Right ventricle myocardium inferior (tissue), 1 donor: ENCODE results near the gene ITGBL1. TPM values are rescaled to one million over a fixed set of nuclear protein-coding genes. Genes with fewer than 3 reads are reported as not detected.

ENCODE experiments used
- ATAC-seq: fragments of 200-7000 bp; cut with Tn5 transposase; one replicate; pipeline ENCODE4 v1.9.1; 2020; ENCODE audit warnings: mild to moderate bottlenecking, moderate library complexity
- DNase-seq: peaks from one replicate; pipeline ENCODE4 v3.0.0; 2021; ENCODE audit errors: missing footprints
- intact Hi-C: fragments of 100-400 bp; cut with DNase I; formaldehyde crosslinking; loops from one replicate; pipeline ENCODE4 v1.11.0; 2022
- total RNA-seq: library from RNA; stranded (reverse); fragmentation: NEBNext Ultra II Directional; extraction: Animal tissue kit (Norgen Biotek cat#: 25700); gene quantifications from one replicate; pipeline ENCODE4 v1.2.1, GENCODE V29; 2021
- donor health status: DM: no; HTN: yes; CAD: no; lungs with severe emphysema.

Gene ITGBL1
- total RNA-seq, 1 donor from 2014 or later: 8.6 TPM

DNA sequence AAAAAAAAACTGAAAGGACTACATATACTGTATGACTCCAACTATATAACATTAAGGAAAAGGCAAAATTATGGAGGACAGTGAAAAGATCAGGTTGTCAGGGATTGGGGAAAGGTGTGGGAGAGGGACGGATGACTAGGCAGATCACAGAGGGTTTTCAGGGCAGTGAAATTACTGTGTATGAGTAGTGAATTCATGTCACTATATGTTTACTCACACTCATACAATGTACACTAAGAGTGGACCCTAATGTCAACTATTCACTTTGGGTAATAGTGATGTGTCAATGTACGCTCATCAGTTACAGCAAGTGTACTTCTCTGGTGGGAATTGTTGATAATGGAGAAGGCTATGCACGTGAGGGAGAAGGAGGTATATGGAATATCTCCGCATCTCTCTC lies 144.3 kb downstream of the ITGBL1 start:
- DNase-seq (no peak), ATAC-seq (no peak)
- intact Hi-C loops: no loop called here

DNA sequence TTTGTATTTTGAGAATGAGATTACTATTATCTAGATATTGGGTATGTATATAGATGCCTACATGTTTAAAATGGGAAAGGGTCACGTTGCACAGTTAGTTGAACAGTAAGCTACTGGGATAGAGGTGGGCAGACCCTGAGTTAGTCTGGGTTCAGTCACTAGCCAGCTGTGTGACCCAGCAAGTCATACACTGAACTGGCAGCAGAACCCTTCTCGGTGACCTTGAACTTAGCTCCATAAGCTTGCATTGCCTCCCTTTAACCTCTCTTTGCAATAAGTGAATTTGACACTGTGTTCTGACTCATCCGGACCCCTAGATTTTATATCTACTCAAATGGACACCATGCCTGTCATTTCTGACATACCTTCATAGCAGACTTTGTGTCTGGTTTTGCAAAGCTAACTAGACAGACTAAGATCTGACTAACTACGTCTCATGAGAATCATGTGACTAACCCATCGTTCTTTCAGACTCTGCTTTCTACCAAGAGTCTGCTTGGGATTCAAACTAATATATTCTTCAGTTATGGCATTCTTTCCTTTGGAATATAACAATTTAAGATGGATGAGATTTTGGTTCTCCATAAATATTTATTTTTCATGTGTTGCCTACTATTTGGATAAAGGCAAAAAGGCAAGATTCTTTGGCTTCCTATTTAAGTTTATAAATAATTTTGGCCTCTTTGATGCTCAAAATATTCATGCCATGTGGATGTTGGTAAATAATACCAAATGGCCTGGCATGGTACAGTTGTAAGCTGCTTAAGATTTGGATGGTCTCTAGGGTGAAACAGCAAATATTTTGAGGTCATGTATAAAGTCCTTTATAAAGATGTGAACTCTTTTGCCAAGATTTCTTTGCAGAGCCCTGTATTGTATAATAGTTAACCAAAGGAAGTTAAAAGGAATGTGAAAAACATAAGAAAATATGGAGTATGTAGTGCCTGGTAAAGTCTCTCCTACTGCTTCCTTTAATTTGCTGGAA lies 159.3 kb downstream of the ITGBL1 start:
- no peak for DNase-seq
- ATAC-seq: no peak
- intact Hi-C loops: no loop called here

GRCh38 chr13:101612735-101613134 lies 160.3 kb downstream of the ITGBL1 start:
- intact Hi-C loops: no loop called here
- DNase-seq (no peak), ATAC-seq (no peak)

DNA sequence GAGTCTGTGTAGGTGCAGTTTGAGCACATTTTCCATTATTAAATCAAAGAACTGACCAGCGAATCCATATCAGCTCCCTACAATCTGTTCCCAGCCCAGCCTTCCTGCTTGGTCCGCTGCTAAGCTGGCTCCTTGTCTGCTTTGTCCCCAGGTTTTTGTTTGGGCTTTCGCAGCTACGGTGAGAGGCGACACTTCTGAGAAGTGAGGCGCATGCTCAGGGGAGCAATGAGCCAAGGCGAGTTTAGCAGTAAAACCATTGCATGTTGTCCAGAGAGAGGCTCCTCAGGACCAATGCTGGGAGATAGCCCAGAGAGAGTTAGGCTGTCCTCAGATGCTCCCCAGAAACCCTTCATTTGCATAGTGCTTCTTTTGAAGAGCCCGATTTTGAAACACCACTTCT lies 162.0 kb downstream of the ITGBL1 start:
- DNase-seq (no peak), ATAC-seq (no peak)
- intact Hi-C loops: no loop called here

GRCh38 chr13:101618440-101619187 lies 166.1 kb downstream of the ITGBL1 start:
- ATAC-seq: no peak
- intact Hi-C loops: no loop called here
- DNase-seq: no peak

GRCh38 chr13:101621099-101621498 lies 168.6 kb downstream of the ITGBL1 start:
- DNase-seq (no peak), ATAC-seq (no peak)
- intact Hi-C loops: no loop called here

DNA sequence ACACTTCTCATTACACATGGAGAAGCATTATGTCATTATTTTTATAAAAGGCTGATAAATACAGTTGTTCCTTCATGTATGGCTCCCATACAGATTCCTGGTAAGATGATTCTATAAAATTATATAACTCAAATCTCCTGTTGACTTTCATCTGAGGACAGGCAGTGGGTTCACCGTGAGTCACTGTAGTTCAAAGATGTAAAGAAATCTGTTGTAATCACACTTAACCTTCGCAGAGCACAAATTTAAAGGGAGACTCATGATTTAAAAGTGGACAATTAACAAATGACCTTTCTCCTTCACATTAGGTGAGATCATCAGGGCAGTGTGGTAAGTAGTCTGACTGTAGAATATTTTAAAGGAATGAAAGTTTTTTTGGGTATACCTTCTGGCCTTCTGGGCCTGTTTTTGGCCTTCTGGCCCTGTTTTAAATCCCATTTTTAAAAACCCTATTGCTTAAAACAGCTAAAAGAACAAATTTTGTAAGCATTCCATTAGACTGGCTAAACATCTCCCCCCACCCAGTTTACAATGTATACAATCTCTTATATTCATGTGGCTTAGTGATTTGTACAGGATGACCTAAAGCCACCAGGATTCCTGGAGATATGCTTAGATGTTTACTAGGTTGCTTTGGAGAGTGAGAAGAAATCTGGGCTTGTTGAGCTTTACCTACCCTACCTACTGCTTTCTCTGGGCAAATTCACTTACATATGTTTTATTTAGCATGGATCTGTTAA lies 171.2 kb downstream of the ITGBL1 start:
- intact Hi-C loops: no loop called here

DNA sequence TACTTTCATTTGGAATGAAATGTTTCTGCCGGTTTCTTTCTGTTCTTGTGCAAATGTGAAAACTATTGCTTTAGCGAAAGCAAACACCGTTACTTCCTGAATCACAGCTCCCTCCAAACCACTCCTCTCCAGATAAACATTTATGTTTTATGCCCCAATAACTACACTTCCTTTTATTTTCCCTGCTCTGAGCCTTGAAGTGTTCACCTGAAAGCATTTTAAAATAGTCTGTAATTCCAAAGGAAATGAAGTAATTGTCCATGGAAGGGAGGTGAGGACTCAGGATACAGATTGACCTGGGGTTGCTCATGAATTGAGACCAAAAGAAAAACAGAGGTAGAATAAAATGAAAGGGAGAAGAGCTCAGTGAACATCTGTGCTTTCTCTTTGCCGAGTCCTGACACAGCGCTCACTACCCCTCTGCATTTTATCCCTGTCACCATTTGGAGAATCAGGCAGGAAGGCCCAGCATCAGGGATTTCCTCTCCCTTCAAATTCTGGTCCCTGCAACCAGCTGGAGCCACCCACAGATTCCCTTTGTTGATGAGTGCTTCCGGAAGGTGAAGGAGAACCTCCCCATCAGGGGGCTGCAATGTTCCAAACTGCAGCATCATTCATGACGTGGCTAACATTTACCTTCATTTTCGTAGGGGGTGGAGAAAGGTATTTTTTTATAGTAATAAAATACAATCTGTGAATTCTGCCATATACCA lies 171.9 kb downstream of the ITGBL1 start:
- intact Hi-C loops: no loop called here
- DNase-seq: no peak
- ATAC-seq: no peak

More for the DNA sequence above, 171.2 kb downstream of the ITGBL1 start:
- DNase-seq (no peak), ATAC-seq (no peak)

DNA sequence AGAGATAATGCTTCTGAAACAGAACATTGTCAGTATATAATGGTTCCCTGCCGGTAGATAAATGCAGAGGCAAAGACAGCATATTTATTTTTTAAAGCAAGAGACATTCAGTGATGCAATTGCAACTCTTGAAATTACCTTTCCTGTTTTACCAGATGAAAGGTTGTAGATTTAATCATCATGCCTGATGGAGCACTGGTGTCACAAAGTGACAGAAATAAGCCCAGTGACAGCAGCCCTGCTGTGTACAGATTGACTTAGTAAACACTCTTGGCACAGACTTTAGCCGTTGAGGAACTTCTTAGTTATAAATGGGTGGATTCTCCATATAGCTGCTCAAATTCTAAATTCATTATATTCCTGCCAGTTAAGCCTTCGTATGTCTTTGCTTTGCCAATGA lies 172.5 kb downstream of the ITGBL1 start:
- DNase-seq (no peak), ATAC-seq (no peak)
- intact Hi-C loops: no loop called here

- intact Hi-C loops: no loop called here
- no peak for DNase-seq
- ATAC-seq: no peak
These were observed 174.6 kb downstream of the ITGBL1 start for GRCh38 chr13:101626925-101627555.

DNA sequence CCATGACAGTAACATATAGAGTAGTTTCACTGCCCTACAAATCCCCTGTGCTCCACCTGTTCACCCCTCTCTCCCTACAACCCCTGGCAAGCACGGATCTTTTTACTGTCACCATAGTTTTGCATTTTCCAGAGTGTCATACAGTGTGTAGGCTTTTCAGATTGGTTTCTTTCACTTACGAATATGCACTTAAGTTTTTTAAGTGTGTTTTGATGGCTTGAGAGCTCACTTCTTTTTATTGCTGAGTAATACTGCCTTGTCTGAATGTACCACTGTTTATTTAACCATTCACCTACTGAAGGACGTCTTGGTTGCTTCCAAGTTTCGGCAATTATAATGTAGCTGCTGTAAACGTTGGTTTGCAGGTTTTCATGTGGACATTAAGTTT lies 175.1 kb downstream of the ITGBL1 start:
- no peak for DNase-seq
- intact Hi-C loops: no loop called here
- ATAC-seq: no peak

DNA sequence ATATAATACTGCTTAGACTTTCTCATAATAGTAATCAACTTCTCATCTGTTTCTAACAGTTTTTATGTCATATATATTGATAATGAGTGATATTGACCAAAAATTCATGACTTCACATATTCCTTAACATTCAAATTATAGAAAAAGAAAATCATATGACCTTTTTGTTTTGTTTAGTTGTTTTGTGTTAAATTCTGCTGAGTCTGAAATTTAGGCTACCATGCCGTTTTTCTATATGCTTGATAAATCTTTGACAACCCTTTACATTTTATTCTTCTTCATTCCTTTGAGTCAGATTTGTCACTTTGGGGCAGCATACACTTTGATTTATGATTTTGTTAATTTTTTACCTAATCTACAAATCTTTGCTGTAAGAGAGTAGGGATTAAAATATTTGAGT lies 176.4 kb downstream of the ITGBL1 start:
- ATAC-seq (no peak), DNase-seq (no peak)
- intact Hi-C loops: no loop called here

- DNase-seq: no peak
- no peak for ATAC-seq
- intact Hi-C loops: no loop called here
These were observed 178.9 kb downstream of the ITGBL1 start for GRCh38 chr13:101631395-101631794.

GRCh38 chr13:101634142-101634541 lies 181.7 kb downstream of the ITGBL1 start:
- intact Hi-C loops: no loop called here
- DNase-seq: no peak
- no peak for ATAC-seq

- DNase-seq: no peak
- ATAC-seq: no peak
- intact Hi-C loops: no loop called here
These were observed 187.2 kb downstream of the ITGBL1 start for GRCh38 chr13:101639711-101640110.

DNA sequence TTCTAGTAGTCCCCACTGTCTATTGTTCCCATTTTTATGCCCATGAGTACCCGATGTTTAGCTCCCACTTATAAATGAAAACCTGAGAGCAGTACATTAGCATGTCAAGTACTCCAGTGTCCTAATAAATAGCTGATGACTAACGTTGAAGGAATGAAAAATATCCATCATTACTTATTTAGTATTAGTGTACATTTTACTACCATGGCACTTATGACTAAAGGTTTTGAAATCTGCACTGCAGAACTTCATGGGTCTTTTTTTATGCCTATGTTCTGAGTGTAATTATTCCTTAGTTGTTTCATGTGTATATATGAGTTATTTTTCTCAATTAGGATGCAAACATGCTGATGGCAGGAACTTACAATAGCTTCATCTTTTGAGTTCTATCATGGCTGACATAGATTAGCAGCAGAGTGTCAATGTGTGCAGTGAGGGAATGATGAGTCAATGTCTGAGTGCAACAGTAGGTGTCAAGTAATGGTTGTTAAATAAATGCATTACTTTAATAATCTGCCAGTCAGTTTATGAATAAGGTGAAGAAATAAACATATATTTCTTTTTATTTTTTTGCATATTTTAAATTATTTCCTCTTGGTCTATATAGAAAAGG lies 188.4 kb downstream of the ITGBL1 start:
- intact Hi-C loops: no loop called here
- ATAC-seq: no peak
- DNase-seq: no peak

DNA sequence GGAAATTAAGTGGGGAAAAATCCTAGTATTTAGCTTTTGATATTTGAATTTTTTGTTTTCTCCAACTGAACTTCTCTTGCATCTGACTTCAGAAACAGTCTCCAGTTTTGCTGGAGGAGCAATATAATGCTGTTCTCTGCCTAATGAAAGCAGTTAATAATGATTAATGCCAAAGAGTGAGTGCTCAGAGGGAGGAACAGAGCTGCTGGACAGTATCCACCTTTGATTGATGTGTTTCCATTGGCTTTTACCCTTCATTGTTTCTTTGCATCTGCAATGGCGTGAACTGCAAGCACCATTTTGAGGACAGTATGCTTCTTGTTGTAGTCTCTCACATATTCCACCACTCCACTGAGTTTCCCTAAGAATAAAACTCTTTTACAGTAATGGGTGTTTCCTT lies 193.4 kb downstream of the ITGBL1 start:
- DNase-seq: no peak
- ATAC-seq: no peak
- intact Hi-C loops: no loop called here

GRCh38 chr13:101647760-101648159 lies 195.3 kb downstream of the ITGBL1 start:
- DNase-seq (no peak), ATAC-seq (no peak)
- intact Hi-C loops: no loop called here
